ENCODE data around the gene BRSK2.

DNA sequence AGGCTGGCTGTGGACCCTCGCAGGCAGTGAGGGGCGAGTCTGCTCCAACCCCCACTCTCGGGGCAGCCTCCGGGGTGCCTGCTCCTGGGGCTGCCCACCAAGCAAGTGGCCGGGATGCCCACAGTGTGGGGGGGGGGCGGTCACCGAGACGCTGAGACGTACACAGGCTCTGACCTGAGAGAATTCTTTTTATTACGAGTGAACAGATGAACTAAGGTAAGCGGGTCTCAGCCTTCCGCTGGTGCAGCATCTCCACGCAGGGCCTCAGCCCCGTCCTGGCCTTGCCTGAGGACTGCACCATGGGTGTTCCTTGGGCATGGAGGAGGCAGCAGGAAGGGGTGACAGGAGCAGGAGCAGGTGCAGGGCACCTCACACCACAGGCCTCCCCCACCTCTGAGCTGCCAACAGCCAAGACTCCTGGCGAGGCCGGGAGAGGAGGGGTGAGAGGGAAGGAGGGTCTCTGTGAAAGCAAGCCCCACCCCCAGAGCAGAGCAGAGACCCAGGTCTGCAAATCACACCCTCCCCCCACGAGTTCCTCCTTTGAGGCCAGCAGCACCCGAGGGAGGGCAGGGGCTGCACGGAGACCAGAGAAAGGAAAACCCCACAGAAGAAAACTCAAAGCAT is 79.7 kb downstream of the BRSK2 start:
- TF ChIP-seq EZH2phosphoT487 (IDR thresholded peaks at IDR 0.05; ENCODE audit: insufficient read depth, low read depth) (no peak), EZH2 (IDR thresholded peaks at IDR 0.05; ENCODE audit: insufficient read depth, poor library complexity, severe bottlenecking) (no peak)

Data from GM23248 (cell line).